Neural cell (in vitro differentiated cells): Measurements from ENCODE around the gene SLC25A30. TPM values are rescaled to one million over a fixed set of nuclear protein-coding genes. Genes with fewer than 3 reads are reported as not detected.
"Not testable (repeated sequence)": the region's sequence is repeated elsewhere in the genome, so short reads cannot be mapped to it uniquely, and the experiment has no call there.

Source experiments
- H2AFZ ChIP-seq: fragments of 200-600, 300-800 bp; sonication (generic), shearing (Covaris generic); 2 replicates; pipeline ENCODE4 v1.6.0; 2014; ENCODE audit warnings: low read depth, mild to moderate bottlenecking, antibody characterized with exemption, low read length, moderate library complexity
- H3F3A ChIP-seq: fragments of 200-600 bp; shearing (Covaris generic); 2 replicates; pipeline ENCODE4 v1.6.1; 2016; ENCODE audit warnings: mild to moderate bottlenecking, moderate library complexity, mixed read lengths, antibody characterized with exemption, low read length; ENCODE audit not compliant: insufficient read depth, poor library complexity, severe bottlenecking
- H3K27ac ChIP-seq: fragments of 200-600, 300-800 bp; sonication (generic), shearing (Covaris generic); 2 replicates; pipeline ENCODE4 v1.5.1; 2014; ENCODE audit warnings: mild to moderate bottlenecking, low read length, moderate library complexity
- H3K27me3 ChIP-seq: fragments of 300-800, 200-600 bp; sonication (generic), shearing (Covaris generic); 2 replicates; pipeline ENCODE4 v1.6.0; 2014; ENCODE audit warnings: mild to moderate bottlenecking, low read depth, low read length, moderate library complexity; ENCODE audit not compliant: insufficient read depth
- H3K36me3 ChIP-seq: fragments of 300-800, 200-600 bp; sonication (generic), shearing (Covaris generic); 2 replicates; pipeline ENCODE4 v1.5.1; 2014; ENCODE audit warnings: mild to moderate bottlenecking, antibody characterized with exemption, low read length, moderate library complexity; ENCODE audit not compliant: insufficient read depth
- H3K4me2 ChIP-seq: fragments of 300-800, 200-600 bp; sonication (generic), shearing (Covaris generic); 2 replicates; pipeline ENCODE4 v1.6.0; 2014; ENCODE audit warnings: mild to moderate bottlenecking, low read length
- H3K4me3 ChIP-seq: fragments of 300-800, 200-600 bp; sonication (generic), shearing (Covaris generic); 2 replicates; pipeline ENCODE4 v1.5.1; 2014; ENCODE audit warnings: mild to moderate bottlenecking, low read length, moderate library complexity
- H3K79me2 ChIP-seq: fragments of 200-600 bp; shearing (Covaris generic); replicated peaks from 2 replicates; pipeline ENCODE4 v1.6.0; 2014; ENCODE audit warnings: mild to moderate bottlenecking, low read length, moderate library complexity; ENCODE audit not compliant: insufficient read depth
- H3K9ac ChIP-seq: fragments of 300-800, 200-600 bp; sonication (generic), shearing (Covaris generic); 2 replicates; pipeline ENCODE4 v1.6.1; 2016; ENCODE audit warnings: mild to moderate bottlenecking, low read length, mixed read lengths
- H3K9me2 ChIP-seq: fragments of 200-600 bp; shearing (Covaris generic); 2 replicates; pipeline ENCODE4 v1.6.1; 2016; ENCODE audit warnings: mild to moderate bottlenecking, low read length, mixed read lengths; ENCODE audit not compliant: insufficient read depth
- H3K9me3 ChIP-seq: fragments of 200-600, 300-800 bp; sonication (generic), shearing (Covaris generic); 2 replicates; pipeline ENCODE4 v1.6.1; 2016; ENCODE audit warnings: mild to moderate bottlenecking, mixed run types, low read length, moderate library complexity, mixed read lengths
- H4K20me1 ChIP-seq: fragments of 200-600 bp; shearing (Covaris generic); 2 replicates; pipeline ENCODE4 v1.6.1; 2016; ENCODE audit warnings: mild to moderate bottlenecking, mixed run types; ENCODE audit not compliant: insufficient read depth
- EP300 ChIP-seq: fragments of 450-650 bp; conservative IDR thresholded peaks from 2 replicates; pipeline ENCODE4 v1.6.1; 2014; ENCODE audit warnings: antibody characterized with exemption, mild to moderate bottlenecking, moderate library complexity; ENCODE audit not compliant: poor library complexity, severe bottlenecking
- EZH2 ChIP-seq: fragments of 200-600, 300-800 bp; shearing (Covaris generic), sonication (generic); IDR thresholded peaks from 2 replicates; pipeline ENCODE4 v1.6.1; 2014; ENCODE audit warnings: antibody characterized with exemption, low read length, borderline replicate concordance, mild to moderate bottlenecking; ENCODE audit not compliant: insufficient read depth, poor library complexity, severe bottlenecking
- MXI1 ChIP-seq: fragments of 450-650 bp; conservative IDR thresholded peaks from 2 replicates; pipeline ENCODE4 v1.6.1; 2014; ENCODE audit warnings: antibody characterized with exemption, mild to moderate bottlenecking; ENCODE audit not compliant: poor library complexity, severe bottlenecking
- POLR2AphosphoS5 ChIP-seq: IDR thresholded peaks from 2 replicates; pipeline ENCODE4 v1.6.1; 2012
- RAD21 ChIP-seq: fragments of 450-650 bp; conservative IDR thresholded peaks from 2 replicates; pipeline ENCODE4 v1.6.1; 2014; ENCODE audit warnings: antibody characterized with exemption, mild to moderate bottlenecking, moderate library complexity
- SMC3 ChIP-seq: fragments of 450-650 bp; conservative IDR thresholded peaks from 2 replicates; pipeline ENCODE4 v1.6.1; 2014; ENCODE audit warnings: antibody characterized with exemption, mild to moderate bottlenecking, moderate library complexity; ENCODE audit not compliant: poor library complexity
- TAF1 ChIP-seq: IDR thresholded peaks from 2 replicates; pipeline ENCODE4 v1.6.1; 2012; ENCODE audit warnings: low read depth
- polyA plus RNA-seq: library from polyadenylated mRNA; depleted of rRNA; stranded (reverse); fragments of >200 nt; gene quantifications from 2 replicates; pipeline ENCODE4 v1.2.3, GENCODE V29; 2014
- TF ChIP-seq, protein P1 (sequence below): IDR thresholded peaks from 2 replicates; pipeline ENCODE4 v1.6.1; 2012; ENCODE audit warnings: borderline replicate concordance
- TF ChIP-seq, protein P2 (sequence below): fragments of 450-650 bp; IDR thresholded peaks from 2 replicates; pipeline ENCODE4 v1.5.1; 2014; ENCODE audit warnings: antibody characterized with exemption, mild to moderate bottlenecking, moderate library complexity; ENCODE audit not compliant: poor library complexity, severe bottlenecking

The SLC25A30 gene
- polyA plus RNA-seq, 1 donor from 2014 or later = 4.9 TPM

DNA sequence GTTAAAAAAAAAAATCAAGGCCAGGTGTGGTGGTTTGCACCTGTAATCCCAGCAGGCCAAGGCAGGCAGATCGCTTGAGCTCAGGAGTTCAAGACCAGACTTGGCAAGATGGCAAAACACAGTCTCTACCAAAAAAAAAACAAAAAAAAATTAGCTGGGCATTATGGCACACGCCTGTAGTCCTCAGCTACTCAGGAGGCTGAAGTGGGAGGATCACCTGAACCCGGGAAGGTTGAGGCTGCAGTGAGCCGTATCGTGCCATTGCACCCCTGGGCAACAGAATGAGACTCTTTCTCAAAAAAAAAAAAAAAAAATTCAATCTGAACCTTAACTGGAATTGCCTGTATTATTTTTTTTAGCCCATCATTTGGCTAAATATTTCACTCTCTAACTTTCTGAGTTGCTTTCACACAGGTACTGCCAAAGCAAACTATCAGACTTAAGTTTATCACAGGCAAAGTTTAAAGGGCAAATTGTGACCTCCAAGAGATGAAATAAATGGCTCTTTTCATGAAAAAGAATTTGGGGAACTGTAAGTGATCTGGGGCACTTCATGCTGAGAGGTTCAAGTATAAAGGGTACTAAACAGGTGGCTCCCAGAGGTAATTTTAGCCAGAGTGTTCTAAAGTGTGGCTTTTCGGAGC, 14.7 kb upstream of the SLC25A30 start:
- no peaks in the 10 kb centered on the region for H3K36me3 ChIP-seq
- TF ChIP-seq SMC3 (no peak), RAD21 (no peak), POLR2AphosphoS5 (no peak), EP300 (no peak)
- TF ChIP-seq, protein P1, sequence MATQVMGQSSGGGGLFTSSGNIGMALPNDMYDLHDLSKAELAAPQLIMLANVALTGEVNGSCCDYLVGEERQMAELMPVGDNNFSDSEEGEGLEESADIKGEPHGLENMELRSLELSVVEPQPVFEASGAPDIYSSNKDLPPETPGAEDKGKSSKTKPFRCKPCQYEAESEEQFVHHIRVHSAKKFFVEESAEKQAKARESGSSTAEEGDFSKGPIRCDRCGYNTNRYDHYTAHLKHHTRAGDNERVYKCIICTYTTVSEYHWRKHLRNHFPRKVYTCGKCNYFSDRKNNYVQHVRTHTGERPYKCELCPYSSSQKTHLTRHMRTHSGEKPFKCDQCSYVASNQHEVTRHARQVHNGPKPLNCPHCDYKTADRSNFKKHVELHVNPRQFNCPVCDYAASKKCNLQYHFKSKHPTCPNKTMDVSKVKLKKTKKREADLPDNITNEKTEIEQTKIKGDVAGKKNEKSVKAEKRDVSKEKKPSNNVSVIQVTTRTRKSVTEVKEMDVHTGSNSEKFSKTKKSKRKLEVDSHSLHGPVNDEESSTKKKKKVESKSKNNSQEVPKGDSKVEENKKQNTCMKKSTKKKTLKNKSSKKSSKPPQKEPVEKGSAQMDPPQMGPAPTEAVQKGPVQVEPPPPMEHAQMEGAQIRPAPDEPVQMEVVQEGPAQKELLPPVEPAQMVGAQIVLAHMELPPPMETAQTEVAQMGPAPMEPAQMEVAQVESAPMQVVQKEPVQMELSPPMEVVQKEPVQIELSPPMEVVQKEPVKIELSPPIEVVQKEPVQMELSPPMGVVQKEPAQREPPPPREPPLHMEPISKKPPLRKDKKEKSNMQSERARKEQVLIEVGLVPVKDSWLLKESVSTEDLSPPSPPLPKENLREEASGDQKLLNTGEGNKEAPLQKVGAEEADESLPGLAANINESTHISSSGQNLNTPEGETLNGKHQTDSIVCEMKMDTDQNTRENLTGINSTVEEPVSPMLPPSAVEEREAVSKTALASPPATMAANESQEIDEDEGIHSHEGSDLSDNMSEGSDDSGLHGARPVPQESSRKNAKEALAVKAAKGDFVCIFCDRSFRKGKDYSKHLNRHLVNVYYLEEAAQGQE = no peak
- TF ChIP-seq, protein P2, sequence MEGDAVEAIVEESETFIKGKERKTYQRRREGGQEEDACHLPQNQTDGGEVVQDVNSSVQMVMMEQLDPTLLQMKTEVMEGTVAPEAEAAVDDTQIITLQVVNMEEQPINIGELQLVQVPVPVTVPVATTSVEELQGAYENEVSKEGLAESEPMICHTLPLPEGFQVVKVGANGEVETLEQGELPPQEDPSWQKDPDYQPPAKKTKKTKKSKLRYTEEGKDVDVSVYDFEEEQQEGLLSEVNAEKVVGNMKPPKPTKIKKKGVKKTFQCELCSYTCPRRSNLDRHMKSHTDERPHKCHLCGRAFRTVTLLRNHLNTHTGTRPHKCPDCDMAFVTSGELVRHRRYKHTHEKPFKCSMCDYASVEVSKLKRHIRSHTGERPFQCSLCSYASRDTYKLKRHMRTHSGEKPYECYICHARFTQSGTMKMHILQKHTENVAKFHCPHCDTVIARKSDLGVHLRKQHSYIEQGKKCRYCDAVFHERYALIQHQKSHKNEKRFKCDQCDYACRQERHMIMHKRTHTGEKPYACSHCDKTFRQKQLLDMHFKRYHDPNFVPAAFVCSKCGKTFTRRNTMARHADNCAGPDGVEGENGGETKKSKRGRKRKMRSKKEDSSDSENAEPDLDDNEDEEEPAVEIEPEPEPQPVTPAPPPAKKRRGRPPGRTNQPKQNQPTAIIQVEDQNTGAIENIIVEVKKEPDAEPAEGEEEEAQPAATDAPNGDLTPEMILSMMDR = no peak
- no peaks in the 10 kb centered on the region for H4K20me1 ChIP-seq
- H3K79me2 ChIP-seq = no peaks in the 10 kb centered on the region
- H3K4me2 ChIP-seq = no peak overlapping the region
- no peak overlapping the region for H3K27ac ChIP-seq
- H3K9me2 ChIP-seq = no peaks in the 10 kb centered on the region
- no peak overlapping the region for H3K9ac ChIP-seq
- H3F3A ChIP-seq = no peaks in the 10 kb centered on the region
- H2AFZ ChIP-seq = no peak overlapping the region
- no peaks in the 10 kb centered on the region for H3K27me3 ChIP-seq
- no peaks in the 10 kb centered on the region for H3K9me3 ChIP-seq
- H3K4me3 ChIP-seq = no peak overlapping the region

DNA sequence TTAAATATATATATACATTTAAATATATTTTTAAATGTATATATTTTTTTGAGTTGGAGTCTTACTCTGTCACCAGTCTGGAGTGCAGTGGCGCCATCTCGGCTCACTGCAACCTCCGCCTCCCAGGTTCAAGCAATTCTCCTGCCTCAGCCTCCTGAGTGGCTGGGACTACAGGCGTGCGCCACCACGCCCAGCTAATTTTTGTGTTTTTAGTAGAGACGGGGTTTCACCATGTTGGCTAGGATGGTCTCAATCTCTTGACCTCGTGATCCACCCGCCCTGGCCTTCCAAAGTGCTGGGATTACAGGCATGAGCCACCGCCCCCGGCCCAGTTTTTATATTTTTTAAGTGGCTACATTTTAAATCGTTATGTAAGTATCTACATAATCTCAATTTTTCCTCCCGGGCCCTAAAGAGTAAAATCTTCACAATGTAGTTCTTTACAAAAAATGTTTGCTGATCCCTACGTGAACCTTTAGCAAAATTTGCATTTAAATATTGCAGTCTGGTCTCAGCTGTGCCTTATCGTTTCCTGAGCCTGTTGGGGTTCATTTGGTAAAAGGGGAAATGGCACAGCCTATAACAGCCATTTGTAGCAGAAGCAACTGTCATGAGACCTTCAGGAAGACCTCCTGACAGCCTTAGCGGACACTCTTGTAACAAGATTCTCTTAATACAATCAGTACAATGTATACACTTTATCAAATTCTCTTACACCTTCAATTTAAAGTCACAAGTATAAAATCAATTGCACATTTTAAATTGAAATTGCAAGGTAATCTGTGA, 8.1 kb upstream of the SLC25A30 start:
- not testable (repeated sequence) for H4K20me1 ChIP-seq, H3K27ac ChIP-seq, H3K9me2 ChIP-seq, H3K27me3 ChIP-seq, H3K9ac ChIP-seq, H3F3A ChIP-seq, H3K4me3 ChIP-seq, H3K4me2 ChIP-seq, H3K79me2 ChIP-seq, H2AFZ ChIP-seq, H3K36me3 ChIP-seq, H3K9me3 ChIP-seq

DNA sequence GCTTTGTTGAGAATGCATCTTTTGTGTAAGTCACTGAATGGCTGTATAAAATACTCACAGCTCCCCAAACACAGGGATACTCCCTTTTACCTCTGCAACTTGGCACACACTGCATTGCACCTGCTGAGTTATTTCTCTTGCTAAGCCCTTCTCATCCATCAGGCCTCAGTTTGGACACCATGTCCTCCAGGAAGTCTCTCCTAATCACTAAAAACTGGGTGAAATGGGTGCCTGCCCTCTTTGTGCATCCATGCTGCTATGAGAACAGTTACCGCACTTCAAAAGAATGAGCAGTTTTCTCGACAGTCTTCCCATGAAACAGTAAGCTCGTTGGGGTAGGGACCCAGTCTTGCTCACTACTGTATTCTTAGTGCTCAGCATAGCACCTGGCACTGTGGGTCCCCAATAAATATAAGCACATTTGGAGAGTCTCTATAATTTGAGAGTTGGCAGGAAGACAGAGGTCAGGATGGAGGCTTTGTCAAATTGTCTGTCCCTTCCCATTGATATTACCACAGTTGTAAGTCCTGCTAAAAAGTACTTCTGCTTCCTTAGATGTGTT, 4.6 kb upstream of the SLC25A30 start:
- Histone ChIP-seq H3K79me2 (no peaks in the 10 kb centered on the region), H3K27ac (no peak overlapping the region), H3K4me2 (no peak overlapping the region), H3K9me3 (no peaks in the 10 kb centered on the region), H4K20me1 (no peaks in the 10 kb centered on the region), H3K9ac (no peak overlapping the region), H3K4me3 (no peak overlapping the region), H3K27me3 (no peaks in the 10 kb centered on the region), H3F3A (no peaks in the 10 kb centered on the region), H2AFZ (no peak overlapping the region), H3K9me2 (no peaks in the 10 kb centered on the region), H3K36me3 (no peaks in the 10 kb centered on the region)
- TF ChIP-seq SMC3 (no peak), TAF1 (no peak), MXI1 (no peak), EZH2 (no peak), EP300 (no peak)
- TF ChIP-seq, protein P2 = no peak
- TF ChIP-seq, protein P1 = no peak
